ENCODE measurements around the gene FBXL13. TPM values are rescaled to one million over a fixed set of nuclear protein-coding genes. Genes with fewer than 3 reads are reported as not detected.

The FBXL13 gene
- total RNA-seq, 2 donors from 2014 or later = 4.2 to 5.6 TPM

GRCh38 chr7:102951839-102952238 is 122.8 kb downstream of the FBXL13 start:
- Histone ChIP-seq H3K4me1 (no peaks in the 10 kb centered on the region), H3K9me3 (no peaks in the 10 kb centered on the region), H3K4me3 (no peak overlapping the region), H3K27me3 (no peaks in the 10 kb centered on the region), H3K36me3 (replicated peaks in 1 of 2; ENCODE audit: insufficient read depth in 1 of 2, low read depth in 2 of 2) (no peaks in the 10 kb centered on the region), H3K27ac (no peak overlapping the region)
- intact Hi-C loops (cut with DNase I) = no loop called here
- no peak for DNase-seq
- TF ChIP-seq, protein P1, sequence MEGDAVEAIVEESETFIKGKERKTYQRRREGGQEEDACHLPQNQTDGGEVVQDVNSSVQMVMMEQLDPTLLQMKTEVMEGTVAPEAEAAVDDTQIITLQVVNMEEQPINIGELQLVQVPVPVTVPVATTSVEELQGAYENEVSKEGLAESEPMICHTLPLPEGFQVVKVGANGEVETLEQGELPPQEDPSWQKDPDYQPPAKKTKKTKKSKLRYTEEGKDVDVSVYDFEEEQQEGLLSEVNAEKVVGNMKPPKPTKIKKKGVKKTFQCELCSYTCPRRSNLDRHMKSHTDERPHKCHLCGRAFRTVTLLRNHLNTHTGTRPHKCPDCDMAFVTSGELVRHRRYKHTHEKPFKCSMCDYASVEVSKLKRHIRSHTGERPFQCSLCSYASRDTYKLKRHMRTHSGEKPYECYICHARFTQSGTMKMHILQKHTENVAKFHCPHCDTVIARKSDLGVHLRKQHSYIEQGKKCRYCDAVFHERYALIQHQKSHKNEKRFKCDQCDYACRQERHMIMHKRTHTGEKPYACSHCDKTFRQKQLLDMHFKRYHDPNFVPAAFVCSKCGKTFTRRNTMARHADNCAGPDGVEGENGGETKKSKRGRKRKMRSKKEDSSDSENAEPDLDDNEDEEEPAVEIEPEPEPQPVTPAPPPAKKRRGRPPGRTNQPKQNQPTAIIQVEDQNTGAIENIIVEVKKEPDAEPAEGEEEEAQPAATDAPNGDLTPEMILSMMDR (IDR thresholded peaks at IDR 0.05) = no peak
- no peak for TF ChIP-seq POLR2A (IDR thresholded peaks at IDR 0.05)
- WGBS, 2 donors = 85 to 97% methylated on average over 3 of the region's 3 CpGs
- no peak for ATAC-seq

DNA sequence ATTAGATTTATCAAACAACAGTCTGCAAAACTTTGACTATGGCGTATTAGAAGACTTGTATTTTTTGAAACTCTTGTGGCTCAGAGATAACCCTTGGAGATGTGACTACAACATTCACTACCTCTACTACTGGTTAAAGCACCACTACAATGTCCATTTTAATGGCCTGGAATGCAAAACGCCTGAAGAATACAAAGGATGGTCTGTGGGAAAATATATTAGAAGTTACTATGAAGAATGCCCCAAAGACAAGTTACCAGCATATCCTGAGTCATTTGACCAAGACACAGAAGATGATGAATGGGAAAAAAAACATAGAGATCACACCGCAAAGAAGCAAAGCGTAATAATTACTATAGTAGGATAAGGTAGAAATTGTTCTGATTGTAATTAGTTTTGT is 130.4 kb downstream of the FBXL13 start:
- Histone ChIP-seq H3K9me3 (no peaks in the 10 kb centered on the region), H3K4me1 (no peaks in the 10 kb centered on the region), H3K27ac (no peak overlapping the region), H3K27me3 (no peaks in the 10 kb centered on the region), H3K4me3 (no peak overlapping the region), H3K36me3 (replicated peaks in 1 of 2; ENCODE audit: insufficient read depth in 1 of 2, low read depth in 2 of 2) (no peaks in the 10 kb centered on the region)
- DNase-seq (no peak), ATAC-seq (no peak)
- intact Hi-C loops (cut with DNase I) = no loop called here
- TF ChIP-seq, protein P1 (IDR thresholded peaks at IDR 0.05) = no peak
- TF ChIP-seq POLR2A (IDR thresholded peaks at IDR 0.05) = no peak
- 89 to 91% methylated on average over 4 of the region's 4 CpGs for WGBS, 2 donors

- no peak for ATAC-seq
Observed at GRCh38 chr7:102943423-102944169, 131.0 kb downstream of the FBXL13 start.

GRCh38 chr7:102942868-102943267 is 131.7 kb downstream of the FBXL13 start:
- intact Hi-C loops (cut with DNase I) = no loop called here
- H3K4me1 ChIP-seq = no peaks in the 10 kb centered on the region
- no peak overlapping the region for H3K27ac ChIP-seq

More at GRCh38 chr7:102943423-102944169, 131.0 kb downstream of the FBXL13 start:
- Histone ChIP-seq H3K36me3 (replicated peaks in 1 of 2; ENCODE audit: insufficient read depth in 1 of 2, low read depth in 2 of 2) (no peaks in the 10 kb centered on the region), H3K4me1 (no peaks in the 10 kb centered on the region), H3K9me3 (no peaks in the 10 kb centered on the region), H3K4me3 (no peak overlapping the region), H3K27me3 (no peaks in the 10 kb centered on the region), H3K27ac (no peak overlapping the region)
- no peak for DNase-seq
- 84 to 88% methylated on average over 5 of the region's 5 CpGs for WGBS, 2 donors
- intact Hi-C loops (cut with DNase I) = no loop called here
- no peak for TF ChIP-seq POLR2A (IDR thresholded peaks at IDR 0.05)
- TF ChIP-seq, protein P1 (IDR thresholded peaks at IDR 0.05) = no peak

More at GRCh38 chr7:102942868-102943267, 131.7 kb downstream of the FBXL13 start:
- no peaks in the 10 kb centered on the region for H3K36me3 ChIP-seq (replicated peaks in 1 of 2; ENCODE audit: insufficient read depth in 1 of 2, low read depth in 2 of 2)
- ATAC-seq (no peak), DNase-seq (no peak)
- H3K4me3 ChIP-seq = no peak overlapping the region
- 85 to 89% methylated on average over 1 of the region's 1 CpG for WGBS, 2 donors
- H3K27me3 ChIP-seq = no peaks in the 10 kb centered on the region
- H3K9me3 ChIP-seq = no peaks in the 10 kb centered on the region
- TF ChIP-seq, protein P1 (IDR thresholded peaks at IDR 0.05) = no peak
- TF ChIP-seq POLR2A (IDR thresholded peaks at IDR 0.05) = no peak
